Mucosa of descending colon (tissue), 3 donors: ENCODE data around the gene ACOT12. TPM values are rescaled to one million over a fixed set of nuclear protein-coding genes. Genes with fewer than 3 reads are reported as not detected.
"Not testable (repeated sequence)": the region's sequence is repeated elsewhere in the genome, so short reads cannot be mapped to it uniquely, and the experiment has no call there.

Source experiments
- ATAC-seq: fragments of 200-7000 bp; cut with Tn5 transposase; one replicate; pipeline ENCODE4 v1.9.1; 2020; ENCODE audit warnings: mild to moderate bottlenecking, moderate library complexity
- DNase-seq, 3 donors: peaks; one replicate each; pipeline ENCODE4 v3.0.0-alpha.2; 2020
- H3K36me3 ChIP-seq: fragments of 200-600 bp; one replicate; pipeline ENCODE4 v1.8.0; 2021; ENCODE audit warnings: low read depth, mild to moderate bottlenecking
- H3K4me1 ChIP-seq: fragments of 200-600 bp; one replicate; pipeline ENCODE4 v1.8.0; 2021; ENCODE audit warnings: low read depth, mild to moderate bottlenecking
- H3K4me3 ChIP-seq: fragments of 200-600 bp; one replicate; pipeline ENCODE4 v1.8.0; 2021; ENCODE audit warnings: mild to moderate bottlenecking
- H3K9me3 ChIP-seq: fragments of 200-600 bp; one replicate; pipeline ENCODE4 v1.8.0; 2021; ENCODE audit warnings: mild to moderate bottlenecking
- intact Hi-C, 2 donors: fragments of 100-400 bp; cut with DNase I in 1 of 2; cut with micrococcal nuclease in 1 of 2; formaldehyde crosslinking; loops; one replicate each; pipeline versions ENCODE4 v1.11.0 to v1.11.1; 2022; cut with DNase I, micrococcal nuclease
- total RNA-seq, 3 donors: library from RNA; stranded (reverse); fragmentation: NEBNext Ultra II Directional in 2 of 3; extraction: Animal tissue kit (Norgen Biotek cat#: 25700) in 2 of 3; gene quantifications; one replicate each; pipeline versions ENCODE4 v1.2.1 to v1.2.4, GENCODE V29; 2021 to 2023
- TF ChIP-seq, protein P1 (sequence below): fragments of 200-600 bp; IDR thresholded peaks from one replicate; pipeline ENCODE4 v1.8.0; 2022; ENCODE audit warnings: antibody characterized with exemption, mild to moderate bottlenecking
- donor health status: DM: no; HTN: no; CAD: no; lungs with moderate emphysema.
- donor health status: DM: no; HTN: no; CAD: no.
- donor health status: DM: no; HTN: yes; CAD: no.

The ACOT12 gene
- total RNA-seq, 3 donors from 2014 or later, result not detected

- Histone ChIP-seq H3K4me3 (no peak overlapping the region), H3K36me3 (no peaks in the 10 kb centered on the region), H3K9me3 (no peaks in the 10 kb centered on the region), H3K4me1 (no peaks in the 10 kb centered on the region)
- intact Hi-C loops, result no loop called here
- TF ChIP-seq, protein P1, sequence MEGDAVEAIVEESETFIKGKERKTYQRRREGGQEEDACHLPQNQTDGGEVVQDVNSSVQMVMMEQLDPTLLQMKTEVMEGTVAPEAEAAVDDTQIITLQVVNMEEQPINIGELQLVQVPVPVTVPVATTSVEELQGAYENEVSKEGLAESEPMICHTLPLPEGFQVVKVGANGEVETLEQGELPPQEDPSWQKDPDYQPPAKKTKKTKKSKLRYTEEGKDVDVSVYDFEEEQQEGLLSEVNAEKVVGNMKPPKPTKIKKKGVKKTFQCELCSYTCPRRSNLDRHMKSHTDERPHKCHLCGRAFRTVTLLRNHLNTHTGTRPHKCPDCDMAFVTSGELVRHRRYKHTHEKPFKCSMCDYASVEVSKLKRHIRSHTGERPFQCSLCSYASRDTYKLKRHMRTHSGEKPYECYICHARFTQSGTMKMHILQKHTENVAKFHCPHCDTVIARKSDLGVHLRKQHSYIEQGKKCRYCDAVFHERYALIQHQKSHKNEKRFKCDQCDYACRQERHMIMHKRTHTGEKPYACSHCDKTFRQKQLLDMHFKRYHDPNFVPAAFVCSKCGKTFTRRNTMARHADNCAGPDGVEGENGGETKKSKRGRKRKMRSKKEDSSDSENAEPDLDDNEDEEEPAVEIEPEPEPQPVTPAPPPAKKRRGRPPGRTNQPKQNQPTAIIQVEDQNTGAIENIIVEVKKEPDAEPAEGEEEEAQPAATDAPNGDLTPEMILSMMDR, result no peak
- no peak for DNase-seq
- ATAC-seq, result no peak
Observed at GRCh38 chr5:81345411-81346003, 48.4 kb downstream of the ACOT12 start.

GRCh38 chr5:81344736-81345135 is 49.2 kb downstream of the ACOT12 start:
- ATAC-seq (no peak), DNase-seq (no peak)
- TF ChIP-seq, protein P1, result no peak
- no peak overlapping the region for H3K4me3 ChIP-seq
- intact Hi-C loops, result no loop called here
- no peaks in the 10 kb centered on the region for H3K4me1 ChIP-seq
- H3K36me3 ChIP-seq, result no peaks in the 10 kb centered on the region
- H3K9me3 ChIP-seq, result no peaks in the 10 kb centered on the region

- H3K9me3 ChIP-seq, H3K4me1 ChIP-seq, H3K36me3 ChIP-seq, intact Hi-C loops, H3K4me3 ChIP-seq, DNase-seq, ATAC-seq: not testable (repeated sequence)
Observed at GRCh38 chr5:81338213-81338612, 55.7 kb downstream of the ACOT12 start.

DNA sequence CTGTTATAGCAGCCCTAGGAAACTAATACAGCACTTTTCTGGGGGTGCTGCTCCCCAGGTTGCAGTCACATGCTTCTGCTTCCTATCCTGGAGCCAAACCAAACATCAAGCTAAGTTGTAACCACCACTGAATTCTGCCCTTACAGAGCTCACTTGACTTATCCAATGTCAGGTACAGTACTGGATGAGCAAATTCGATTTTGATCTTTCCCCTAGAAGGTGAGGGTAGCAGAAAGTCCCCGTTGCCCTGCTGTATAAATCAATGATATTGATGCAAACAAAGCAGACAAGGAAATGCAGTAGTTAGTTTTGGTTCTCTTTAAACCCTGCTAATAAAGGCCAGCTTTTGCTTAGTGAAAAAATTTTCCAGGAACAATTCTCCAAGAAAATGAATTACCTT is 56.1 kb downstream of the ACOT12 start:
- Histone ChIP-seq H3K4me1 (no peaks in the 10 kb centered on the region), H3K36me3 (no peaks in the 10 kb centered on the region), H3K9me3 (no peaks in the 10 kb centered on the region), H3K4me3 (no peak overlapping the region)
- TF ChIP-seq, protein P1, result no peak
- ATAC-seq, result no peak
- DNase-seq, result no peak
- intact Hi-C loops, result no loop called here

GRCh38 chr5:81336556-81336955 is 57.4 kb downstream of the ACOT12 start:
- H3K36me3 ChIP-seq, result no peaks in the 10 kb centered on the region
- no peak overlapping the region for H3K4me3 ChIP-seq
- intact Hi-C loops, result no loop called here
- ATAC-seq (no peak), DNase-seq (no peak)
- TF ChIP-seq, protein P1, result no peak
- no peaks in the 10 kb centered on the region for H3K4me1 ChIP-seq
- no peaks in the 10 kb centered on the region for H3K9me3 ChIP-seq

DNA sequence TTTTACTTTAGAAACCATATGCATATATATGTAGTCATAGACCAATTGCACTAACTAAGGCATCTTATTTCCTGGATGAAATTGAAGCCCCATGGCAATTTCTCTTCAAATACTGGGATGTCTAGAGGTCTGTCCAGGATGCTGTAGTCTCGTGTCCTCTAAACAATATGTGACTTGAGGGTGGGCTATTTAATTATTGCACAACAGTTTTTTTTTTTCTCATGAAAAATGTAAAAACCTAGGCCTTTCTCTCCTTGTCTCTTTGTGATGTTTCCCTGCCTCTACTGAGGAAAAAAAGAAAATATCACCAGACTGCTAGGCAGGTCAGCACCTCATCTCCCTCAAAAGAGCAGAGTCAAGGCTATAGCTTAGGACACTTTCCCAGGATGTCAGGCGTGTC is 58.0 kb downstream of the ACOT12 start:
- intact Hi-C loops, result no loop called here
- H3K9me3 ChIP-seq, result no peaks in the 10 kb centered on the region
- no peak for ATAC-seq
- H3K36me3 ChIP-seq, result no peaks in the 10 kb centered on the region
- no peaks in the 10 kb centered on the region for H3K4me1 ChIP-seq
- TF ChIP-seq, protein P1, result no peak
- H3K4me3 ChIP-seq, result no peak overlapping the region
- DNase-seq, result no peak
